HCT116 (cell line): Measurements from ENCODE around the gene CCNYL1. TPM values are rescaled to one million over a fixed set of nuclear protein-coding genes. Genes with fewer than 3 reads are reported as not detected.

Experiments used
- ATAC-seq: fragments of 200-7000 bp; cut with Tn5 transposase; 2 replicates; pipeline ENCODE4 v1.9.1; 2020; ENCODE audit warnings: mild to moderate bottlenecking, moderate library complexity
- BruUV-seq: library from RNA; stranded (reverse); fragments of 400-500 nt; replicated peaks from 2 replicates; lab custom pipeline; 2021; lab: Mats Ljungman, UMichigan
- CTCF ChIA-PET: fragments of 300-600 bp; sonication (Branson Sonifier 250); formaldehyde crosslinking; loops from one replicate; lab custom pipeline; 2021; ENCODE audit warnings: antibody characterized with exemption; lab: Charles Lee
- POLR2A ChIA-PET: fragments of 300-600, 350-600 bp; sonication (Branson Sonifier 250); formaldehyde crosslinking; loops from one replicate; lab custom pipeline; 2021; ENCODE audit warnings: antibody characterized with exemption; lab: Charles Lee
- RAD21 ChIA-PET, 2 experiments: fragments of 300-600 bp; sonication (Branson Sonifier 250); formaldehyde crosslinking; loops; one replicate each; lab custom pipeline; 2023; ENCODE audit warnings: low total read pairs in 2 of 2; ENCODE audit not compliant: uncharacterized antibody in 2 of 2, unreplicated experiment in 2 of 2, low non-redundant PET in 1 of 2; lab: Charles Lee
- DNase-seq: peaks from one replicate; pipeline ENCODE4 v3.0.0-alpha.2; 2010; ENCODE audit warnings: low read depth, low spot score
- H2AFZ ChIP-seq: fragments of 200-600 bp; shearing (Covaris generic), sonication (generic); 2 replicates; pipeline ENCODE4 v1.6.1; 2017; ENCODE audit warnings: low read depth, mixed run types, mixed read lengths, antibody characterized with exemption, low read length; ENCODE audit not compliant: poor library complexity, severe bottlenecking
- H3K27ac ChIP-seq: 2 replicates; pipeline ENCODE4 v1.5.1; 2012; ENCODE audit warnings: low read depth, low read length
- H3K27me3 ChIP-seq: fragments of 200-600 bp; sonication (generic); 2 replicates; pipeline ENCODE4 v1.6.1; 2016; ENCODE audit warnings: mixed run types, low read length, mixed read lengths; ENCODE audit not compliant: insufficient read depth
- H3K36me3 ChIP-seq, 2 experiments: fragments of 200-500 bp in 1 of 2; fragments of 200-600 bp in 1 of 2; sonication (Bioruptor generic) in 1 of 2; sonication (generic) in 1 of 2; 2 replicates each; pipeline versions ENCODE4 v1.5.1 to v1.6.1; 2014 to 2016; ENCODE audit warnings: low read length in 2 of 2, inconsistent platforms in 1 of 2, mixed read lengths in 1 of 2, mixed run types in 1 of 2; ENCODE audit not compliant: insufficient read depth in 2 of 2, control insufficient read depth in 1 of 2
- H3K4me1 ChIP-seq, 2 experiments: fragments of 200-600 bp in 1 of 2; sonication (generic) in 1 of 2; 2 replicates each; pipeline versions ENCODE4 v1.5.1 to v1.6.1; 2012 to 2017; ENCODE audit warnings: low read length in 2 of 2, inconsistent platforms in 1 of 2, mild to moderate bottlenecking in 1 of 2, mixed read lengths in 1 of 2, mixed run types in 1 of 2, moderate library complexity in 1 of 2; ENCODE audit not compliant: insufficient read depth in 2 of 2, control insufficient read depth in 1 of 2
- H3K4me2 ChIP-seq: fragments of 200-600 bp; sonication (generic); 2 replicates; pipeline ENCODE4 v1.6.1; 2017; ENCODE audit warnings: mixed run types, low read length, mixed read lengths
- H3K4me3 ChIP-seq, 2 experiments: fragments of 200-600 bp in 1 of 2; sonication (generic) in 1 of 2; replicated peaks in 1 of 2; 2 replicates each; pipeline ENCODE4 v1.5.1; 2011 to 2016; ENCODE audit warnings: low read length in 2 of 2, control low read depth in 1 of 2, low read depth in 1 of 2, mild to moderate bottlenecking in 1 of 2, mixed read lengths in 1 of 2, mixed run types in 1 of 2
- H3K79me2 ChIP-seq: fragments of 200-600 bp; sonication (generic); 2 replicates; pipeline ENCODE4 v1.6.1; 2017; ENCODE audit warnings: mild to moderate bottlenecking, mixed run types, low read length, moderate library complexity, mixed read lengths; ENCODE audit not compliant: insufficient read depth
- H3K9ac ChIP-seq: fragments of 200-600 bp; sonication (generic); 2 replicates; pipeline ENCODE4 v1.6.1; 2016; ENCODE audit warnings: low read length, mixed read lengths
- H3K9me2 ChIP-seq: fragments of 200-600 bp; sonication (generic), shearing (Covaris generic); 2 replicates; pipeline ENCODE4 v1.6.1; 2017; ENCODE audit warnings: mixed run types, mild to moderate bottlenecking, moderate library complexity; ENCODE audit not compliant: insufficient read depth
- H3K9me3 ChIP-seq, 2 experiments: fragments of 200-500 bp in 1 of 2; fragments of 200-600 bp in 1 of 2; sonication (Bioruptor generic) in 1 of 2; sonication (generic) in 1 of 2; 2 replicates each; pipeline ENCODE4 v1.6.1; 2014 to 2017; ENCODE audit warnings: low read length in 2 of 2, mixed read lengths in 2 of 2, inconsistent platforms in 1 of 2, low read depth in 1 of 2, mild to moderate bottlenecking in 1 of 2, mixed run types in 1 of 2, moderate library complexity in 1 of 2; ENCODE audit not compliant: control insufficient read depth in 1 of 2, insufficient read depth in 1 of 2
- H4K20me1 ChIP-seq: fragments of 200-600 bp; sonication (generic), shearing (Covaris generic); 2 replicates; pipeline ENCODE4 v1.6.1; 2017; ENCODE audit warnings: mixed run types, mild to moderate bottlenecking, moderate library complexity; ENCODE audit not compliant: insufficient read depth
- CBX3 ChIP-seq: IDR thresholded peaks from 2 replicates; pipeline ENCODE4 v1.6.1; 2012; ENCODE audit warnings: low read depth
- CTCF ChIP-seq, 3 experiments: fragments of 200-600 bp in 1 of 3; sonication (generic) in 1 of 3; IDR thresholded peaks in 2 of 3; conservative IDR thresholded peaks in 1 of 3; 2 replicates each; pipeline ENCODE4 v1.5.1; 2012 to 2017; ENCODE audit warnings: low read depth in 2 of 3, low read length in 2 of 3, antibody characterized with exemption in 1 of 3, borderline replicate concordance in 1 of 3, control low read depth in 1 of 3, mild to moderate bottlenecking in 1 of 3, mixed read lengths in 1 of 3, mixed run types in 1 of 3, moderate library complexity in 1 of 3; ENCODE audit not compliant: insufficient read depth in 1 of 3
- ELF1 ChIP-seq: IDR thresholded peaks from 2 replicates; pipeline ENCODE4 v1.6.1; 2012; ENCODE audit warnings: low read depth, borderline replicate concordance
- REST ChIP-seq: IDR thresholded peaks from 2 replicates; pipeline ENCODE4 v1.6.1; 2012; ENCODE audit warnings: low read depth
- SIN3A ChIP-seq: IDR thresholded peaks from 2 replicates; pipeline ENCODE4 v1.6.1; 2012; ENCODE audit warnings: low read depth
- SRF ChIP-seq: IDR thresholded peaks from 2 replicates; pipeline ENCODE4 v1.6.1; 2012; ENCODE audit warnings: low read depth
- TCF7L2 ChIP-seq: IDR thresholded peaks from 2 replicates; pipeline ENCODE4 v1.7.0; 2011; ENCODE audit warnings: borderline replicate concordance, inconsistent platforms; ENCODE audit not compliant: insufficient read depth, insufficient read length; ENCODE audit errors: extremely low read depth
- YY1 ChIP-seq: IDR thresholded peaks from 2 replicates; pipeline ENCODE4 v1.6.1; 2011; ENCODE audit warnings: low read length, low read depth, moderate library complexity, mild to moderate bottlenecking; ENCODE audit not compliant: insufficient replicate concordance; ENCODE audit errors: extremely low read depth
- ZNF274 ChIP-seq: fragments of 200-500 bp; sonication (Bioruptor generic); IDR thresholded peaks from 2 replicates; pipeline ENCODE4 v1.6.1; 2014; ENCODE audit warnings: mild to moderate bottlenecking, low read depth, low read length, inconsistent platforms
- intact Hi-C: fragments of 100-400 bp; cut with micrococcal nuclease; formaldehyde crosslinking; loops from 2 replicates; pipeline ENCODE4 v1.10.0; 2022
- total RNA-seq: library from RNA; stranded (reverse); gene quantifications from one replicate; pipeline ENCODE4 v1.2.1, GENCODE V29; 2021; ENCODE audit not compliant: unreplicated experiment

Gene CCNYL1
- total RNA-seq, 1 experiment from 2014 or later = 14.9 TPM

GRCh38 chr2:207750345-207750744 is 38.9 kb downstream of the CCNYL1 start:
- H3K36me3 ChIP-seq = 0 out of 4 replicates have a peak, but pooled peaks cover 0 to 5% of the 10 kb centered on the region in 2 experiments
- H3K4me3 ChIP-seq = no peak overlapping the region
- H3K79me2 ChIP-seq = no peaks in the 10 kb centered on the region
- DNase-seq = no peak
- H3K4me2 ChIP-seq = no peak overlapping the region
- RAD21 ChIA-PET = no interaction called here
- POLR2A ChIA-PET = no interaction called here
- no peaks in the 10 kb centered on the region for H3K27me3 ChIP-seq
- no peaks in the 10 kb centered on the region for H3K4me1 ChIP-seq
- H3K9ac ChIP-seq = no peak overlapping the region
- no peaks in the 10 kb centered on the region for H3K9me2 ChIP-seq
- TF ChIP-seq ZNF274 (no peak), TCF7L2 (no peak), CBX3 (no peak), CTCF (IDR thresholded peaks at IDR 0.05 in 2 of 3, conservative IDR thresholded peaks at IDR 0.05 in 1 of 3; ENCODE audit: borderline replicate concordance in 1 of 3, insufficient read depth in 1 of 3, low read depth in 2 of 3, low read length in 2 of 3) (no peak), YY1 (no peak), REST (no peak), SRF (no peak), SIN3A (no peak), ELF1 (no peak)
- H3K27ac ChIP-seq = no peak overlapping the region
- CTCF ChIA-PET = interaction anchor here (1.4 kb wide), 1 partner anchor 16 kb away, joined by 3 read pairs; no protein-coding TSS in a partner anchor
- intact Hi-C loops = no loop called here
- no peak overlapping the region for H2AFZ ChIP-seq
- BruUV-seq = no TSS peak
- H3K9me3 ChIP-seq = no peaks in the 10 kb centered on the region
- no peaks in the 10 kb centered on the region for H4K20me1 ChIP-seq
- ATAC-seq = no peak
